GM12864 (cell line): Measurements from ENCODE around the gene HDX.

Experiments used
- DNase-seq: peaks from one replicate; pipeline ENCODE4 v3.0.0-alpha.2; 2011; ENCODE audit warnings: low read depth
- H3K4me3 ChIP-seq: 2 replicates; pipeline ENCODE4 v1.5.1; 2011; ENCODE audit warnings: mild to moderate bottlenecking, low read depth, low read length, control low read depth
- TF ChIP-seq, protein P1 (sequence below): IDR thresholded peaks from 2 replicates; pipeline ENCODE4 v1.5.1; 2011; ENCODE audit warnings: low read depth, mild to moderate bottlenecking, moderate library complexity, low read length, control low read depth, inconsistent platforms; ENCODE audit errors: missing control alignments

The HDX gene

DNA sequence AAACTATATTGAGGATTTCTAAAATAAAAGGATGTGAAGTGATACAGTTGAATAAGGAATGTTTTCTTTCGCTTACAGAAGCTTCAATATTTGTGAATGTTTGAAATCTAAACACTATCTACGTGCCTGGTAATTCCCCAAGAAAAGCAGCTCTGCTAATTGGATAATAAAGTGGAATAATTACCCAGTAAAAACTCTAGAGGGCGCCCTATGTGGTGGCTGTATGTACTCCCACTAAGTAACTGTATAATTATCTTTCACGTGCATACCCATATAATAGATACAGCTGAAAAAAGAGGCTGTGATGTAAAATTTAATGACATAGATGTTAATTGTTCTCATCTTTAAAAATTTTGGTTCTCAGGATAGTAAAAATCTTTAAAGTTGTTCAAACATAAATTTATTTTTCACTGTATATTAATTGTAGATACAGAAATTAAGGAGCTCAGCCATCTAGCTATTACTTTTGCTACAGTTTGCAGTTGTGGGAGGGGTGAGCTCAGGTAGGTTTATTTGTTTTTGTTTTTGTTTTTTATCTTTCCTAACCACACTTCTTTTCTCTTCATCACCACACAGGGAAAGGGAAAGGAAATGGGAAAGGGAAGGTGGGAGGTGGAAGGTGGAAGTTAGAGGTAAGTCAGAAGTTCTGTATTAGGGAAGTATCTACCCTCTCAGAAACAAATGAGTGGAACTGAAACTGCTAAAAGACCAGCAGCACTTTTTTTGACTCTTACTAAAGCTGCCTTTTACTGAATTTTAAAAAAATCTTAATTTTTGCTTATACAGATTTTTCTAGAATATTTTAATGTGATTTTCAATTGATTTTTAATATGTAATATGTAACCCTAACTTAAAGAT, 162.5 kb downstream of the HDX start:
- no peak overlapping the region for H3K4me3 ChIP-seq
- DNase-seq, result no peak
- TF ChIP-seq, protein P1, sequence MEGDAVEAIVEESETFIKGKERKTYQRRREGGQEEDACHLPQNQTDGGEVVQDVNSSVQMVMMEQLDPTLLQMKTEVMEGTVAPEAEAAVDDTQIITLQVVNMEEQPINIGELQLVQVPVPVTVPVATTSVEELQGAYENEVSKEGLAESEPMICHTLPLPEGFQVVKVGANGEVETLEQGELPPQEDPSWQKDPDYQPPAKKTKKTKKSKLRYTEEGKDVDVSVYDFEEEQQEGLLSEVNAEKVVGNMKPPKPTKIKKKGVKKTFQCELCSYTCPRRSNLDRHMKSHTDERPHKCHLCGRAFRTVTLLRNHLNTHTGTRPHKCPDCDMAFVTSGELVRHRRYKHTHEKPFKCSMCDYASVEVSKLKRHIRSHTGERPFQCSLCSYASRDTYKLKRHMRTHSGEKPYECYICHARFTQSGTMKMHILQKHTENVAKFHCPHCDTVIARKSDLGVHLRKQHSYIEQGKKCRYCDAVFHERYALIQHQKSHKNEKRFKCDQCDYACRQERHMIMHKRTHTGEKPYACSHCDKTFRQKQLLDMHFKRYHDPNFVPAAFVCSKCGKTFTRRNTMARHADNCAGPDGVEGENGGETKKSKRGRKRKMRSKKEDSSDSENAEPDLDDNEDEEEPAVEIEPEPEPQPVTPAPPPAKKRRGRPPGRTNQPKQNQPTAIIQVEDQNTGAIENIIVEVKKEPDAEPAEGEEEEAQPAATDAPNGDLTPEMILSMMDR, result peak; percentile 19

GRCh38 chrX:84336646-84337045, 165.6 kb downstream of the HDX start:
- no peak overlapping the region for H3K4me3 ChIP-seq
- TF ChIP-seq, protein P1, result no peak
- no peak for DNase-seq

- H3K4me3 ChIP-seq, result no peak overlapping the region
- TF ChIP-seq, protein P1, result no peak
- DNase-seq, result no peak
These were observed 167.1 kb downstream of the HDX start for GRCh38 chrX:84335121-84335520.

GRCh38 chrX:84322083-84322827, 180.0 kb downstream of the HDX start:
- DNase-seq, result no peak
- H3K4me3 ChIP-seq, result no peak overlapping the region
- TF ChIP-seq, protein P1, result no peak

GRCh38 chrX:84320614-84321013, 181.6 kb downstream of the HDX start:
- TF ChIP-seq, protein P1, result no peak
- no peak overlapping the region for H3K4me3 ChIP-seq
- no peak for DNase-seq

GRCh38 chrX:84320023-84320422, 182.2 kb downstream of the HDX start:
- no peak overlapping the region for H3K4me3 ChIP-seq
- DNase-seq, result no peak
- TF ChIP-seq, protein P1, result no peak
